Stimulated activated CD4-positive, alpha-beta T cell treated with anti-CD3 and anti-CD28 coated beads, Interleukin-2, amount 100 ng/mL, for 48 hours (primary cell): Measurements from ENCODE around the gene KCNJ12.
"Not testable (repeated sequence)": the region's sequence is repeated elsewhere in the genome, so short reads cannot be mapped to it uniquely, and the experiment has no call there.

Experiments
- DNase-seq, 2 donors: peaks; one replicate each; pipeline ENCODE4 v3.0.0-alpha.2; 2020

The KCNJ12 gene

DNA sequence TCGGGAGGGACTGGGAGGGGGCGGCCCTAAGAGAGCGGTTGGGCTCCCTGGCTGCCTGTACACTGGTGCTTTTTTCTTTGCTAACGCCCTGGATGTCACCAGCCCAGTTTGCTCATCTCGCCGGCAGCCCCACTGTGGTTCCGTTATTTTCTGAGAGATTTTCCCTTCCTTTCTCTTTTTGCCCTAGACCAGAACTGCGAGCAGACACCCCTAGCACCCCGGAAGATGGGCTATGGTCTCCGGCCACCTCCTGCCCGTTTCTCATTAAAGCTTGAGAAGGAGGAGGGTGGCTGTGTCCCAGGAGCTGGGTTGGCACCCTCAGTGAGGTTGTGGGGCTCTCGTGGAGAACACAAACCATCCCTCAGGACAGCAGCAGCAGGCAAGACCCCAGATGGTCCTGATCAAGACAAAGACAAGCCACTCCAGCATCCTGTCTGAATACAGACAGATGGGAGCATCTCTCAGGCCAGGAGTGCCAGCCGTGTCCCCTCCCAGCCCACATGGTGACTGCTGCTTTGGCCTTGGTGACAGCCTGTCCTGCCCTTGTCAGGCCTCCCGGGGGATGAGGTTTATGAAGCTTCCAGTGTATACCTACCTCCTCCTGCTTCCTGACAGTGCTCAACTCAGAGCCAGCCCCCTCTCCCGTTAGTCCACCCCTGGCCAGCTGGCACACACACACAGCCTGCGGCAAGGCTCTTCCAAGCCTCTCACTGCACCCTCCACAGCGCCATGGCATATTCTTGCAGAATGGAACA lies 77.2 kb downstream of the KCNJ12 start:
- no peak for DNase-seq

DNA sequence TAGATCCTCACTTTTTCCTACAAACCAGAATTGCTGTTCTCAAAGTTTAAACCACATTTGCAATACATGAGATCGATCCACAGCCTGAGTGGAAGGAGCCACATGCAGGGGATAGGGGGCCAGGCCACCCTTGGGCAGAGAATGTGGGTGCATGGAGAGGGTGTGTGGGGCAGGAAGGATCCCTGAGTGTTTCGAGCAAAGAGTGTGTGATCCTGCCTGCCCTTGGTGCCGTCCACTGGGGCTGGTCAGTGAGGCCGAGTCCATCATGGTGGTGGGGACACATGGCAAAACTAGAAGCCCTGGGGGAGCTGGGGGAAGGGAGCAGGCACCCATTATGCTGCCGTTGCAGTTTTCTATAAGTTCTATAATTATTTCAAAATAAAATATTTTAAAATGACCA lies 77.8 kb downstream of the KCNJ12 start:
- DNase-seq, result not testable (repeated sequence)

DNA sequence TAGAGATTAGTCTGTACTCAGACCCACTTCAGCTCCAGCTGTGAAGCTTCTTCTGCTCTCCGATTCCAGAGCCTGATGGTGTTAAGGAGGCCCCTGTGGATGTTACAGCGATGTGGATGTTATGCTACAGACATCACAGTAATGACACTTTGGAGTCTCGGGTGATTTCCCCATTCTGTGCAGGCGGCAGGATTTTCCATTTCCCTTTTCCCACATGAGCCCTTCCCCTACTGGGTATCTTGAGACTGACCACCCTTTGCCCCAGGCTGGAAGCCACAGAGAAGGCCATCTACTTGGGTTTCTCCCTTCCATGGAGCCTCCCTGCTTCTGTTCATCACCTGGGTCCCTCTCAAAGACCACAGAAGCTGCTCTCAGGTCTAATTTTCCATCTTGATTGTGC lies 78.3 kb downstream of the KCNJ12 start:
- no peak for DNase-seq

DNA sequence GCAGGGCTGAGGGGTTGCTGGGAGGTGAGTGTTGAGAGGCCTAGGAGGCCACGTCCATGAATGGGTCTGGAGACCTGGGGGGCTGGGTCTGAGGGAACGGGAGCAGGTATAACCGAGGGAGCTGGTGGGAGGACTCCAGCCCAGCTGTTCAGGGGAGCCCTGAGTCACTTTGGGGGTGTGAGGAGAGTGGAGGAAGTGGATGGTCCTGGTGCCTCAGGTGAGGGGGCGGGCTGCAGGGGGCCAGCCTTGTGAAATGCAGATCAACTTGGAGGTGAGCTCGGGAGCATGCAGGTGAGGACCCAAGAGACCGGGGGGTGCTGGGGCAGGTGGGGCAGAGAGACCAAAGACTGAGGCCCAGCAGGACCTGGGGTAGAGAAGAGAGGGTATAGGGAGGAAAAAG lies 79.6 kb downstream of the KCNJ12 start:
- DNase-seq, result no peak

DNA sequence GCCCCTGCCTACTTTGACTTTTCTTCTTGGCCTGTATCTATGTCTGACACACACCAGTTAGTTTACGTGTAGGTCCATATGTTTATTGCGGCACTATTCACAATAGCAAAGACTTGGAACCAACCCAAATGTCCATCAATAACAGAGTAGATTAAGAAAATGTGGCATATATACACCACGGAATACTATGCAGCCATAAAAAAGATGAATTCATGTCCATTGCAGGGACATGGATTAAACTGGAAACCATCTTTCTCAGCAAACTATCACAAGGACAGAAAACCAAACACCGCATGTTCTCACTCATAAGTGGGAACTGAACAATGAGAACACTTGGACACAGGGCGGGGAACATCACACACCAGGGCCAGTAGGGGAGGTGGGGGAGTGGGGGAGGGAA lies 80.3 kb downstream of the KCNJ12 start:
- not testable (repeated sequence) for DNase-seq

DNA sequence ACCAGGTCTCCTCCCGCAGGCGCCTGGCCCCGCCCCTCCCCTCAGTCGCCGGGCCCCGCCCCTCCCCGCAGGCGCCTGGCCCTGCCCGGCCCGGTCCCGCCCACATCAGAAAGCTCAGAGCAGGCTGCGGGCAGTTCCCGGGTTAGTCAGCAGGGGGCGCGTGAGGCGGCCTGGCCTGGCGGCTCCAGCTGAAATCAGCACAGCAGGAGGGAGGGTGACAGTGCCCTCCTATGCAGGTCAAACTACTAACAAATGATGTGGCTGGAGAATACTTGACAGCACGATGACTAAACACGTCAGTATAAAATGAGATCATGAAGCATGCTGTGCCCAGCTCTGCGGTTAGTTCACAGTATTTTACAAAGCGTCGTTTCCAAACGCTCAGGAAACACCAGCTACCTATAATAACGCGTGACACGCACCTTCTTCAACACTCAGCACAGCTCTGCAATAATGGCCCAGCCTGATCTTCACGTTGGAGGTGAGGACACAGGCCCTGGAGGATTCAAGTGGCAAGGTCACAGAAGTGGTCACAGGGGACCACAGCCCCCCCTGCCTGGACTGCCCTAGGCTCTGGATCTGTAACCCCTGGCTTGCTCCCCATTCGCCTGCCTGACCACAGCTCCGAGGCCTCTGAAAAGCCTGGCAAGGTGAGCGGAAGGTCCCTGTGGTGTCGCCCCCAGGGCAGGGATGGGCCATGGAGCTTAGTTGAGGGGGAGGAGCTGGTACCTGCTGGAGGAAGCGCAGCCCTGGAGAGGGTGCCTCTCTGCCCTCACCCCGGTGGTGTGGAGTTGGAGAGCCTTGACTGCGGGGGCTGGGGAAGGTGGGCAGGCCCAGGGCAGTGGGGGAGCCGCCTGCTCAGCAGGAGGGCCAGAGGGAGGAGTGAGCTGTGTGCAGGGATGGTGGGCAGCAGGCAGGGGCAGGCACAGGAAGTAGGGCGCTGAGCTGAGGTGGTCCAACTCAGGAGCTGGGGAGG lies 81.2 kb downstream of the KCNJ12 start:
- peak; percentile 96 to 98 for DNase-seq

DNA sequence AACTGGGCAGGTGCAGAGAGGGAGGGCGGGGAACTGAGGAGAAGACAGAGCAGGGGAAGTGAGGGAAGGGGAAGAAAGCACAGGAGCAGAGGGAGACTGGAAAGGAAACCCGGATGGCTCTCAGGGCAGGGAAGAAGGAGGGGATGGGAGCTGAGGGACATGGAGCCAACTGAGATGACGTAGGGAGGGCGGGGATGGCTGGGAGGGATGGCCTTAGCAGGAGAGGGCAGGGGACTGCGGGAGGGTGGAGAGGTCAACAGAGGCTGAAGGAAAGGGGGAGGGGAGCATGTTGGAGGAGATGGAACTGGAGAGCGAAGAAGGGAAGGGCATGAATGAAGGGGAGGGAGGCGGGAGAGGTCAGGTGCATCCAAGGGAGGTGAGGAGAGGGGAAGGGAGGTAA lies 81.9 kb downstream of the KCNJ12 start:
- no peak for DNase-seq

DNA sequence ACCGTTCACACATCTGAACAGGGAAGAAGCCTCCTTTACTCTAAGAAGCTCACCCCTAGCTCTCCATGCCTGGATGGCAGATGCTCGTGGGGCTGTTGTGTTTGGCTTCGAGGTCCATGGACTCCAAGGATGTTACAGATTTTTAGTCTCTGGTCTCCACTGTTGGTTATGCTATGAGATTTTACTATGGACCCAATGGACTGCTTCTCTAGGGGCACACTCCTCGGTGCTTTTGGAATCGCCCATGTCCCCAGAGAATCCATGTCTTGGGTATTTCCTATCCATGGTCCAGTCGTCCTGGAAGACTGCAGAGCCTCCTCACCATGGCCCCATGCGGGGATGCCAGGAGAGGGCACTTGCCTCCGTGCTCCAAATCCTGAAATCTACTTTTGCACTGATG lies 83.4 kb downstream of the KCNJ12 start:
- no peak for DNase-seq

DNA sequence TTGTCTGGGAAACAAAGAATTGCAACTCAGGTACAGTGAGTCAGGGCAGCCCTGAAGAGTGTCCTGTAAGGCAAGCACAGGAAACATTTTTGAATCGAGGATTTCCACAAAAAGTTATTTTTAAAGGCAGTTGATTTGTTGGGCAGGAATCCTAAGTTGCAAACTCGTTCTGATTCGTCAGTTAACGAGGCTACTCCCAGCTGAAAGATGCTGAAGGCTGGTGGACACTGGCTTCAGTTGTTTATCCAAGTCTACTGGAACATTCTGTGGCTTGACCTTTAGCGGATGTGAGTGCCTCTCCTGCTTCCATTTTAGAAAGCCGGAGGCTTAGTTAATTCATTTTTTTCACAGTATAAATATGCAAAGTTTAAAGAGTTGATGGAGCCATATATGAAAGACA lies 84.2 kb downstream of the KCNJ12 start:
- DNase-seq, result no peak

DNA sequence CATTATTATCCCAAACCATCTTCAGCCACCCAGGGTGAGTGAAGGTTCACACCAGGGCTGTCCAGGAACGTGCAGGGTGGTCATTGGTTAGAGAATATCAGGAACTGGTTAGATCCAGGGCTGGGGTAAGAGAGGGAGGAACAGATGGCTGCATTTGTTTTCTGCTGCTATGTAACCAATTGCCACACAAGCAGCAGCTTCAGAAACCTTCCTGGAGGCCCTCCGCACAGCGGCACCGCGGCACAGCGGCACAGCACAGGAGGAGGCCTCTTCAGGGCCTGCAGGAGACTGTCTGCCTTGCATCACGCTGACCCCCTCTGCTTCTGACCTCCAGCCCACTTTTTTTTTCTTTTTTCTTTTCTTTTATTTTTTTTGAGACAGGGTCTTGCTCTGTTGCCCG lies 86.1 kb downstream of the KCNJ12 start:
- DNase-seq, result no peak

DNA sequence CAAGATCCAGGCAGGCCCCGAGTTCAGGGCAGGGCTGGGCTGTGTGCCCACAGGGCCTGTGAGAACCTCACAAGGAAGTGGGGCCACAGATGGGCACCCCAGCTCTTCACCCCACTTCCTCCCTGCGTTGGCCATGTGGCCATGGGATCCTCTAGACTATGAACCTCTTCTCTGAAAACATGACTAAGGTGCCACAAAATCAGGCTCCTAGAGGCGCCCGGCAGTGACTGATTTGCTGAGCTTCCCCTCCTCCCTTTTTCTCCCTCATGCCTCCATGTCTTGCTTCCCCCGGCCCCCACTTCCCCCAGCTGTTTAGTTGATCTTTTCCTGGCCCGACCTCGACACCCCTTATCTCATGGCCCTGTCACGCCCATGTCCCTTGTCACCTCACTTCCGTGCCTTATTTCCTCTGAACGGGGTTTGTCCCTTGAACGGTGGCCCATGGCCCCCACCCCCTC lies 87.1 kb downstream of the KCNJ12 start:
- no peak for DNase-seq

DNA sequence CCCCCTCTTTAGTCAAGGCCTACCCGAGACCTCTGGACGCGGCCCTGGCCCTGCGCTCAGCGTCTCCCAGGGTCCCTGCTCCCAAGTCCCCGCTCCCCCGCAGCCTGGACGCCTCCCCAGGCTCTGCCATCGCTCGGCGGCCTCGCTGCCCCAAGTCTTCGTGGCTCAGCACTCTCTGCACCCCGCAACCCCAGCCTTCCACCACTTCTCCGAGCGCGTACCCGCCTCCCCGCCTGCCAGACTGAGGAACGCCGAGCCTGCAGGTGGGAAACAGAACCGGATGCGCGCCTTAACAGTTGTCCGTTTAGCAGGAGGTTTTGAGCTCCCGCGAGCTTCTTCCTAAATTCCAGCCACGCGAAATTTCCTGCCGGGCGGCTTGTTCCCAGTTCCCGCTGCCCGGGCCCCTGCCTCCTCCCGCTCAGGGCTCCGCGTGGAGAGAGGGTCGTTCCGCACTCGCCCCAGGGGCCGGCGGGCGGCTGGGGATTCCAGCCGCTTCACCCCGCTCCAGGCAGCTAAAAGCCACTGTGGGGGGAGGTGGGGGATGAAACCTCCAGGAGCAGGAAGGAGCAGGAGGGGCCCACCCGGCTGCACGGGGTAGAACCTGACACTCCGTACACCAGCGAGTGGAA lies 87.7 kb downstream of the KCNJ12 start:
- no peak for DNase-seq

DNA sequence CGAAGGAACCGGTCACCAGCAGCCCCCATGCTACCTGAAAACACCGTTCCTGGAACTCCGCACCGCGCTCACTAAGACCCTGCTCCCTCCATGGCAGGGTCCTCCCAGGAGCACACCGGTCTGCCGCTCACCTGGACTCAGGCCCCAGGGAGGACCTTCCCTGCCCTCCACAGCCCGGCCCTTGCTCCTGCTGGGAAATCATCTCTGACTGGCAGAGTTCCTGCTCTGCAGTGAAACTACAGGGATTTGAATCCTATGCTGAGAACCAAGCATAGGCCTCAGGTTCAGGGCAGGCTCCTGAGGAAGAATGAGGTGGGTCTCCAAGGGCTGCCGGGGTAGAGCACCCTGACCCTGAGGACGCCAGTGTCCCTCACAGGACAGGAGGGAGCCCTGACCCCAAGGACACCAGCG lies 88.5 kb downstream of the KCNJ12 start:
- no peak for DNase-seq

DNA sequence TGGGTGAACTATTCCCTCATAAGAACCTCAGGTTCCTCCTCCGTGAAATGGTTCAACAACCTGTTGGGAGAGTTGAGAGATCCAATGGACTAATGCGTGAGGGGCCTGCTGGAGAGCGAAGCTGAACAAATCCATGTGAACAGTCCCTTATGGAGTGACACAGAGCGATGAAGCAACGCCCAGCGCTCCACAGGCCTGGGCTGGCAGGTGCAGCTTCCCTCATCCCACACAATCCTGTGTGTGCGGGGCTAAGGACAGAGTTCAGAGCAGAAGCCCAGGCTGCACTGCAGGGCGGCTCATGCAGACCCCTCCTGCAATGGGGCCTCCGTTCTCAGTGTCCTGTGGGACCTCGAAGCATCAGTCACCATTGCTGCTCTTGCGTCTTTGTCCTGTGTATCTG lies 90.4 kb downstream of the KCNJ12 start:
- no peak for DNase-seq

DNA sequence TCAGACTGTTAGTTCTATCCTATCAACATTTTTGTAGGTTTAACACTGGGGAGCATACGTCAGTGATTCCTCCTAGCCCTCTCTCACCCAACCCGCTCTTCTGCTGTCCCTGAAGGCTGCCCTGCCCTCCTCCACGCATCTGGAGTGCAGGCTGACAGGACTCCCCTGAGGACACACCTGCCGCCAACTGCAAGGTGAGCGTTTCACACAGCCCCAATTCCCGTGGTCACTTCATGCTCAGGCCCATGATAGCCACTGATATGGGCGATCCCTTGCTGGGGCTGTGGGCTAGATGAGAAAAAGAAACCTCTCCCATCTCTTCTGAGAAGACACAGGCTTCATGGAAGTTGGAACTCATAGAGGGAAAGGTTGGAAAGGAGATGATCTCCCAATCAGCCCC lies 91.0 kb downstream of the KCNJ12 start:
- DNase-seq, result no peak

DNA sequence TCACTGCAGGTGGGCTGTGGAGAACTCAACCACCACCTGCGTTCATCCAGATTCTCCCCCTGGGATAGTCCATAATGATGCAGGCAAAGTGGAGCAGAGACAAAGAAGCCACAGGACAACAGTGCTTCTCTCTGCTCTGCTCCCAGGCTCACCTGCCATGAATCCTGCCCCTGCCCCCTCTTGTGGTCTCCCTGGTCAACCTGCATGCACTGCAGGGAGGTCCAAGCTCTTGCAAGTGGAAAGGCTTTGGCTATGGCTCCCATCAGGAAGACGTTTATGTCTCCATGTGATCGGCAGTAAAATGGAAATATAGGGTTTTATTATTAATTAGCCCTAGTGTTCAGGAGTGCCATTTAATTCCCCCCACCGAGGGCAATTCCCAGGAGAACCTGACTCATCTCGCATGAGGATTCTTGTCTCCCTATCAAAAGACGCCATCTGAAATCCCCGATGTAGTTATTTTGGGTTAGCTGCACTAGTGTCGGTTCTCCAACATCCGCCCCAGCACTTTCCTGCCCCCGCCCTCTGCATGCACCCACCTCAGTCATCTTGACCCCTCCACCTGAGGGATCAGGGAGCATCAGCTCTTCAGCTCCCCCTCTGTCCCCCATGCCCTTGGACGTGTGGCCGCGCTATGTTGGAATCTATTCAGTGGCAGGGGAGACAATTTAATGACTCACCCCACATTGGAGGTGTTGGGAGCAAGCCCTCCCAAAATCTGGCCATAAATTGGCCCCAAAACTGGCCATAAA lies 91.8 kb downstream of the KCNJ12 start:
- DNase-seq, result no peak
